HepG2 (cell line): ENCODE measurements around the gene CUL9. TPM values are rescaled to one million over a fixed set of nuclear protein-coding genes. Genes with fewer than 3 reads are reported as not detected.
A peak's percentile ranks its signal among the peaks of the same experiment; 100 is the strongest.

Source experiments
- CTCF ChIP-seq: sonication (generic); formaldehyde crosslinking; IDR thresholded peaks from 2 replicates; pipeline ENCODE4 v1.5.0; 2020; ENCODE audit warnings: mild to moderate bottlenecking, missing genetic modification reagents, moderate library complexity
- DR1 ChIP-seq: sonication (generic); formaldehyde crosslinking; IDR thresholded peaks from 2 replicates; pipeline ENCODE4 v1.8.0; 2021; ENCODE audit warnings: mild to moderate bottlenecking, missing genetic modification reagents, inconsistent platforms
- ELF3 ChIP-seq: IDR thresholded peaks from 2 replicates; pipeline ENCODE4 v1.6.1; 2016; ENCODE audit warnings: missing genetic modification reagents, missing compliant biosample characterization
- HMG20B ChIP-seq: conservative IDR thresholded peaks from 2 replicates; pipeline ENCODE4 v1.6.1; 2016; ENCODE audit warnings: missing genetic modification reagents, missing compliant biosample characterization
- KAT7 ChIP-seq: IDR thresholded peaks from 2 replicates; pipeline ENCODE4 v1.6.1; 2018; ENCODE audit warnings: borderline replicate concordance, missing compliant biosample characterization
- KLF6 ChIP-seq: IDR thresholded peaks from 2 replicates; pipeline ENCODE4 v1.8.0; 2016; ENCODE audit warnings: missing biosample characterization, missing genetic modification reagents
- PHF21A ChIP-seq: sonication (generic); formaldehyde crosslinking; IDR thresholded peaks from 2 replicates; pipeline ENCODE4 v1.5.0; 2020; ENCODE audit warnings: mild to moderate bottlenecking, missing genetic modification reagents
- ZBTB42 ChIP-seq: sonication (generic); formaldehyde crosslinking; IDR thresholded peaks from 2 replicates; pipeline ENCODE4 v1.5.0; 2020; ENCODE audit warnings: mild to moderate bottlenecking, missing genetic modification reagents
- ZNF263 ChIP-seq: sonication (generic); formaldehyde crosslinking; IDR thresholded peaks from 2 replicates; pipeline ENCODE4 v1.4.0; 2020; ENCODE audit warnings: missing genetic modification reagents
- ZNF496 ChIP-seq: sonication (generic); formaldehyde crosslinking; IDR thresholded peaks from 2 replicates; pipeline ENCODE4 v1.8.1; 2023; ENCODE audit warnings: mild to moderate bottlenecking, moderate library complexity, missing genetic modification reagents; ENCODE audit not compliant: insufficient replicate concordance
- ZNF776 ChIP-seq: sonication (generic); formaldehyde crosslinking; IDR thresholded peaks from 2 replicates; pipeline ENCODE4 v1.4.0; 2020; ENCODE audit warnings: mild to moderate bottlenecking, missing genetic modification reagents
- polyA plus RNA-seq, 8 experiments: library from polyadenylated mRNA; depleted of rRNA in 3 of 8; stranded (reverse) in 7 of 8; unstranded in 1 of 8; fragments of >200 nt; fragmentation: Illumina TruSeq in 4 of 8; extraction: Trizol in 4 of 8; gene quantifications; 2 replicates each; pipeline versions ENCODE4 v1.2.1 to v1.2.3, GENCODE V29; 2011 to 2016; ENCODE audit warnings: low read depth in 4 of 8, missing spikeins in 1 of 8, mixed read lengths in 1 of 8; ENCODE audit not compliant: insufficient read depth in 1 of 8
- total RNA-seq, 5 experiments: library from RNA; depleted of rRNA; stranded (reverse); fragments of >200 nt; fragmentation: Illumina TruSeq; extraction: Trizol; gene quantifications; 2 replicates each; pipeline ENCODE4 v1.2.3, GENCODE V29; 2016; ENCODE audit warnings: low read depth in 1 of 5
- TF ChIP-seq, protein P1 (sequence below): sonication (generic); formaldehyde crosslinking; IDR thresholded peaks from 2 replicates; pipeline ENCODE4 v1.4.0; 2020; ENCODE audit warnings: missing genetic modification reagents
- TF ChIP-seq, protein P2 (sequence below): sonication (generic); formaldehyde crosslinking; IDR thresholded peaks from 2 replicates; pipeline ENCODE4 v1.5.1; 2020; ENCODE audit warnings: missing genetic modification reagents, mild to moderate bottlenecking, borderline replicate concordance
- TF ChIP-seq, protein P3 (sequence below): sonication (generic); formaldehyde crosslinking; conservative IDR thresholded peaks from 2 replicates; pipeline ENCODE4 v1.8.0; 2022; ENCODE audit warnings: low read depth, missing genetic modification reagents
- TF ChIP-seq, protein P4 (sequence below): IDR thresholded peaks from 2 replicates; pipeline ENCODE4 v1.6.1; 2012; ENCODE audit warnings: low read depth, low read length, improper control_type of control experiment
- TF ChIP-seq, protein P5 (sequence below): sonication (generic); formaldehyde crosslinking; IDR thresholded peaks from 2 replicates; pipeline ENCODE4 v1.4.0; 2020; ENCODE audit warnings: missing genetic modification reagents, mild to moderate bottlenecking, borderline replicate concordance

CUL9 gene
- total and polyA plus RNA-seq, 2 of the 13 experiments (the other 11 are each of a cell fraction or from before 2014, with no cell fraction given) = 11.4 to 13.7 TPM

GRCh38 chr6:43143235-43144128 lies 38.5 kb upstream of the CUL9 start (continued):
- TF ChIP-seq, protein P1, sequence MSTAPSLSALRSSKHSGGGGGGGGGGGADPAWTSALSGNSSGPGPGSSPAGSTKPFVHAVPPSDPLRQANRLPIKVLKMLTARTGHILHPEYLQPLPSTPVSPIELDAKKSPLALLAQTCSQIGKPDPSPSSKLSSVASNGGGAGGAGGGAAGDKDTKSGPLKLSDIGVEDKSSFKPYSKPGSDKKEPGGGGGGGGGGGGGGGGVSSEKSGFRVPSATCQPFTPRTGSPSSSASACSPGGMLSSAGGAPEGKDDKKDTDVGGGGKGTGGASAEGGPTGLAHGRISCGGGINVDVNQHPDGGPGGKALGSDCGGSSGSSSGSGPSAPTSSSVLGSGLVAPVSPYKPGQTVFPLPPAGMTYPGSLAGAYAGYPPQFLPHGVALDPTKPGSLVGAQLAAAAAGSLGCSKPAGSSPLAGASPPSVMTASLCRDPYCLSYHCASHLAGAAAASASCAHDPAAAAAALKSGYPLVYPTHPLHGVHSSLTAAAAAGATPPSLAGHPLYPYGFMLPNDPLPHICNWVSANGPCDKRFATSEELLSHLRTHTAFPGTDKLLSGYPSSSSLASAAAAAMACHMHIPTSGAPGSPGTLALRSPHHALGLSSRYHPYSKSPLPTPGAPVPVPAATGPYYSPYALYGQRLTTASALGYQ = no peak
- peak; percentile 100 for TF ChIP-seq CTCF
- no peak for TF ChIP-seq ZNF776 (CRISPR knock-in tag)
- 0 out of 2 replicates have a peak, but pooled peaks have one; percentile 29 for TF ChIP-seq HMG20B (CRISPR knock-in tag)
- TF ChIP-seq, protein P2, sequence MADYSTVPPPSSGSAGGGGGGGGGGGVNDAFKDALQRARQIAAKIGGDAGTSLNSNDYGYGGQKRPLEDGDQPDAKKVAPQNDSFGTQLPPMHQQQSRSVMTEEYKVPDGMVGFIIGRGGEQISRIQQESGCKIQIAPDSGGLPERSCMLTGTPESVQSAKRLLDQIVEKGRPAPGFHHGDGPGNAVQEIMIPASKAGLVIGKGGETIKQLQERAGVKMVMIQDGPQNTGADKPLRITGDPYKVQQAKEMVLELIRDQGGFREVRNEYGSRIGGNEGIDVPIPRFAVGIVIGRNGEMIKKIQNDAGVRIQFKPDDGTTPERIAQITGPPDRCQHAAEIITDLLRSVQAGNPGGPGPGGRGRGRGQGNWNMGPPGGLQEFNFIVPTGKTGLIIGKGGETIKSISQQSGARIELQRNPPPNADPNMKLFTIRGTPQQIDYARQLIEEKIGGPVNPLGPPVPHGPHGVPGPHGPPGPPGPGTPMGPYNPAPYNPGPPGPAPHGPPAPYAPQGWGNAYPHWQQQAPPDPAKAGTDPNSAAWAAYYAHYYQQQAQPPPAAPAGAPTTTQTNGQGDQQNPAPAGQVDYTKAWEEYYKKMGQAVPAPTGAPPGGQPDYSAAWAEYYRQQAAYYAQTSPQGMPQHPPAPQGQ (CRISPR knock-in tag) = no peak
- 0 out of 2 replicates have a peak, but pooled peaks have one; percentile 44 for TF ChIP-seq KLF6
- peak; percentile 90; the same call in 1 of the 2 replicates for TF ChIP-seq KAT7 (CRISPR knock-in tag)
- no peak for TF ChIP-seq PHF21A (CRISPR knock-in tag)
- TF ChIP-seq ZNF496 = no peak
- TF ChIP-seq ZBTB42 = no peak
- peak; percentile 72 for TF ChIP-seq ZNF263 (CRISPR knock-in tag)
- TF ChIP-seq, protein P3, sequence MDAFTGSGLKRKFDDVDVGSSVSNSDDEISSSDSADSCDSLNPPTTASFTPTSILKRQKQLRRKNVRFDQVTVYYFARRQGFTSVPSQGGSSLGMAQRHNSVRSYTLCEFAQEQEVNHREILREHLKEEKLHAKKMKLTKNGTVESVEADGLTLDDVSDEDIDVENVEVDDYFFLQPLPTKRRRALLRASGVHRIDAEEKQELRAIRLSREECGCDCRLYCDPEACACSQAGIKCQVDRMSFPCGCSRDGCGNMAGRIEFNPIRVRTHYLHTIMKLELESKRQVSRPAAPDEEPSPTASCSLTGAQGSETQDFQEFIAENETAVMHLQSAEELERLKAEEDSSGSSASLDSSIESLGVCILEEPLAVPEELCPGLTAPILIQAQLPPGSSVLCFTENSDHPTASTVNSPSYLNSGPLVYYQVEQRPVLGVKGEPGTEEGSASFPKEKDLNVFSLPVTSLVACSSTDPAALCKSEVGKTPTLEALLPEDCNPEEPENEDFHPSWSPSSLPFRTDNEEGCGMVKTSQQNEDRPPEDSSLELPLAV (CRISPR knock-in tag) = no peak
- TF ChIP-seq, protein P4, sequence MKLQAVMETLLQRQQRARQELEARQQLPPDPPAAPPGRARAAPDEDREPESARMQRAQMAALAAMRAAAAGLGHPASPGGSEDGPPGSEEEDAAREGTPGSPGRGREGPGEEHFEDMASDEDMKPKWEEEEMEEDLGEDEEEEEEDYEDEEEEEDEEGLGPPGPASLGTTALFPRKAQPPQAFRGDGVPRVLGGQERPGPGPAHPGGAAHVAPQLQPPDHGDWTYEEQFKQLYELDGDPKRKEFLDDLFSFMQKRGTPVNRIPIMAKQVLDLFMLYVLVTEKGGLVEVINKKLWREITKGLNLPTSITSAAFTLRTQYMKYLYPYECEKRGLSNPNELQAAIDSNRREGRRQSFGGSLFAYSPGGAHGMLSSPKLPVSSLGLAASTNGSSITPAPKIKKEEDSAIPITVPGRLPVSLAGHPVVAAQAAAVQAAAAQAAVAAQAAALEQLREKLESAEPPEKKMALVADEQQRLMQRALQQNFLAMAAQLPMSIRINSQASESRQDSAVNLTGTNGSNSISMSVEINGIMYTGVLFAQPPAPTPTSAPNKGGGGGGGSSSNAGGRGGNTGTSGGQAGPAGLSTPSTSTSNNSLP = no peak
- TF ChIP-seq, protein P5, sequence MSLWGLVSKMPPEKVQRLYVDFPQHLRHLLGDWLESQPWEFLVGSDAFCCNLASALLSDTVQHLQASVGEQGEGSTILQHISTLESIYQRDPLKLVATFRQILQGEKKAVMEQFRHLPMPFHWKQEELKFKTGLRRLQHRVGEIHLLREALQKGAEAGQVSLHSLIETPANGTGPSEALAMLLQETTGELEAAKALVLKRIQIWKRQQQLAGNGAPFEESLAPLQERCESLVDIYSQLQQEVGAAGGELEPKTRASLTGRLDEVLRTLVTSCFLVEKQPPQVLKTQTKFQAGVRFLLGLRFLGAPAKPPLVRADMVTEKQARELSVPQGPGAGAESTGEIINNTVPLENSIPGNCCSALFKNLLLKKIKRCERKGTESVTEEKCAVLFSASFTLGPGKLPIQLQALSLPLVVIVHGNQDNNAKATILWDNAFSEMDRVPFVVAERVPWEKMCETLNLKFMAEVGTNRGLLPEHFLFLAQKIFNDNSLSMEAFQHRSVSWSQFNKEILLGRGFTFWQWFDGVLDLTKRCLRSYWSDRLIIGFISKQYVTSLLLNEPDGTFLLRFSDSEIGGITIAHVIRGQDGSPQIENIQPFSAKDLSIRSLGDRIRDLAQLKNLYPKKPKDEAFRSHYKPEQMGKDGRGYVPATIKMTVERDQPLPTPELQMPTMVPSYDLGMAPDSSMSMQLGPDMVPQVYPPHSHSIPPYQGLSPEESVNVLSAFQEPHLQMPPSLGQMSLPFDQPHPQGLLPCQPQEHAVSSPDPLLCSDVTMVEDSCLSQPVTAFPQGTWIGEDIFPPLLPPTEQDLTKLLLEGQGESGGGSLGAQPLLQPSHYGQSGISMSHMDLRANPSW (CRISPR knock-in tag) = no peak
- TF ChIP-seq ELF3 (CRISPR knock-in tag) = peak; percentile 55
- TF ChIP-seq DR1 (CRISPR knock-in tag) = 0 out of 2 replicates have a peak, but pooled peaks have one; percentile 49
